WTC11 (cell line): Measurements from ENCODE around the gene CSE1L. TPM values are rescaled to one million over a fixed set of nuclear protein-coding genes. Genes with fewer than 3 reads are reported as not detected.

Experiments used
- ATAC-seq: fragments of 200-7000 bp; cut with Tn5 transposase; 2 replicates; pipeline ENCODE4 v1.10.0; 2021; ENCODE audit warnings: mild to moderate bottlenecking, moderate library complexity
- Bru-seq: library from RNA; stranded (reverse); fragments of 400-500 nt; gene quantifications from one replicate; lab custom pipeline; 2021; lab: Mats Ljungman, UMichigan
- CTCF ChIA-PET: fragments of 300-600 bp; sonication (Branson Sonifier 250); formaldehyde crosslinking; loops from one replicate; lab custom pipeline; 2021; ENCODE audit warnings: antibody characterized with exemption; lab: Charles Lee
- POLR2A ChIA-PET: fragments of 350-600 bp; sonication (Branson Sonifier 250); formaldehyde crosslinking; loops from one replicate; lab custom pipeline; 2021; ENCODE audit warnings: antibody characterized with exemption; lab: Charles Lee
- DNase-seq: peaks from one replicate; pipeline ENCODE4 v3.0.0; 2021; ENCODE audit warnings: low spot score
- H3K27ac Mint-ChIP-seq: 2 replicates; pipeline ENCODE4 v1.8.0; 2021; ENCODE audit warnings: mixed read lengths
- H3K27me3 Mint-ChIP-seq: 2 replicates; pipeline ENCODE4 v1.8.0; 2021; ENCODE audit warnings: low read depth, mild to moderate bottlenecking, moderate library complexity, mixed read lengths
- H3K36me3 Mint-ChIP-seq: 2 replicates; pipeline ENCODE4 v1.8.0; 2021; ENCODE audit warnings: mixed read lengths
- H3K4me1 Mint-ChIP-seq: 2 replicates; pipeline ENCODE4 v1.8.0; 2022; ENCODE audit warnings: mixed read lengths
- H3K4me3 Mint-ChIP-seq: 2 replicates; pipeline ENCODE4 v1.8.0; 2021; ENCODE audit warnings: mild to moderate bottlenecking, moderate library complexity, mixed read lengths
- H3K9me3 Mint-ChIP-seq: 2 replicates; pipeline ENCODE4 v1.8.0; 2021; ENCODE audit warnings: mixed read lengths
- HMGA2 ChIP-seq: fragments of 250-450 bp; sonication (Bioruptor Pico); IDR thresholded peaks from 2 replicates; pipeline ENCODE4 v1.4.0; 2021; ENCODE audit warnings: mild to moderate bottlenecking, moderate library complexity
- IRF2 ChIP-seq: sonication (generic); formaldehyde crosslinking; IDR thresholded peaks from 2 replicates; pipeline ENCODE4 v1.8.0; 2022; ENCODE audit warnings: low read depth, missing genetic modification reagents, borderline replicate concordance
- KAT7 ChIP-seq: sonication (generic); formaldehyde crosslinking; IDR thresholded peaks from 2 replicates; pipeline ENCODE4 v1.8.1; 2023; ENCODE audit warnings: missing genetic modification reagents, mild to moderate bottlenecking, borderline replicate concordance
- MYBL2 ChIP-seq: sonication (generic); formaldehyde crosslinking; IDR thresholded peaks from 2 replicates; pipeline ENCODE4 v1.8.1; 2023; ENCODE audit warnings: mild to moderate bottlenecking, moderate library complexity, missing genetic modification reagents
- NR2C2 ChIP-seq: sonication (generic); formaldehyde crosslinking; IDR thresholded peaks from 2 replicates; pipeline ENCODE4 v1.8.0; 2022; ENCODE audit warnings: mild to moderate bottlenecking, missing genetic modification reagents
- NR3C1 ChIP-seq: sonication (generic); formaldehyde crosslinking; conservative IDR thresholded peaks from 2 replicates; pipeline ENCODE4 v1.8.1; 2023; ENCODE audit warnings: low read depth, mild to moderate bottlenecking, missing genetic modification reagents
- OVOL2 ChIP-seq: fragments of 250-450 bp; sonication (Bioruptor Pico); IDR thresholded peaks from 2 replicates; pipeline ENCODE4 v1.9.0; 2021; ENCODE audit warnings: mild to moderate bottlenecking, borderline replicate concordance
- PRRX2 ChIP-seq: fragments of 250-450 bp; sonication (Bioruptor Pico); IDR thresholded peaks from 2 replicates; pipeline ENCODE4 v1.8.0; 2021; ENCODE audit warnings: mild to moderate bottlenecking
- SP1 ChIP-seq: sonication (generic); formaldehyde crosslinking; conservative IDR thresholded peaks from 2 replicates; pipeline ENCODE4 v1.8.1; 2022; ENCODE audit warnings: missing genetic modification reagents
- TEAD1 ChIP-seq: sonication (generic); formaldehyde crosslinking; IDR thresholded peaks from 2 replicates; pipeline ENCODE4 v1.8.0; 2022; ENCODE audit warnings: mild to moderate bottlenecking, missing genetic modification reagents
- ZNF416 ChIP-seq: fragments of 250-450 bp; sonication (Bioruptor Pico); IDR thresholded peaks from 2 replicates; pipeline ENCODE4 v1.9.0; 2021; ENCODE audit warnings: mild to moderate bottlenecking, inconsistent platforms
- long read RNA-seq, 3 experiments: library from RNA in 1 of 3; library from capped mRNA in 1 of 3; library from polyadenylated mRNA in 1 of 3; unstranded in 2 of 3; stranded (forward) in 1 of 3; transcript quantifications; one replicate each; pipeline ENCODE4 v2.0.0, GENCODE V29; 2021
- total RNA-seq: library from RNA; stranded (reverse); gene quantifications from 3 replicates; pipeline ENCODE4 v1.2.3, GENCODE V29; 2021
- TF ChIP-seq, protein P1 (sequence below): sonication (generic); formaldehyde crosslinking; IDR thresholded peaks from 2 replicates; pipeline ENCODE4 v1.8.1; 2022; ENCODE audit warnings: low read depth, mild to moderate bottlenecking, moderate library complexity, missing genetic modification reagents, borderline replicate concordance
- TF ChIP-seq, protein P2 (sequence below): sonication (generic); formaldehyde crosslinking; IDR thresholded peaks from 2 replicates; pipeline ENCODE4 v1.8.0; 2023; ENCODE audit warnings: mild to moderate bottlenecking, missing genetic modification reagents
- TF ChIP-seq, protein P3 (sequence below): sonication (generic); formaldehyde crosslinking; IDR thresholded peaks from 2 replicates; pipeline ENCODE4 v1.8.0; 2022; ENCODE audit warnings: mild to moderate bottlenecking, missing genetic modification reagents
- TF ChIP-seq, protein P4 (sequence below): sonication (generic); formaldehyde crosslinking; IDR thresholded peaks from 2 replicates; pipeline ENCODE4 v1.8.0; 2022; ENCODE audit warnings: mild to moderate bottlenecking, missing genetic modification reagents
- TF ChIP-seq, protein P5 (sequence below): fragments of 250-450 bp; sonication (Bioruptor Pico); IDR thresholded peaks from 2 replicates; pipeline ENCODE4 v1.9.0; 2021; ENCODE audit warnings: mild to moderate bottlenecking, borderline replicate concordance
- TF ChIP-seq, protein P6 (sequence below): fragments of 250-450 bp; sonication (Bioruptor Pico); IDR thresholded peaks from 2 replicates; pipeline ENCODE4 v1.9.0; 2021; ENCODE audit warnings: mild to moderate bottlenecking

The CSE1L gene, protein sequence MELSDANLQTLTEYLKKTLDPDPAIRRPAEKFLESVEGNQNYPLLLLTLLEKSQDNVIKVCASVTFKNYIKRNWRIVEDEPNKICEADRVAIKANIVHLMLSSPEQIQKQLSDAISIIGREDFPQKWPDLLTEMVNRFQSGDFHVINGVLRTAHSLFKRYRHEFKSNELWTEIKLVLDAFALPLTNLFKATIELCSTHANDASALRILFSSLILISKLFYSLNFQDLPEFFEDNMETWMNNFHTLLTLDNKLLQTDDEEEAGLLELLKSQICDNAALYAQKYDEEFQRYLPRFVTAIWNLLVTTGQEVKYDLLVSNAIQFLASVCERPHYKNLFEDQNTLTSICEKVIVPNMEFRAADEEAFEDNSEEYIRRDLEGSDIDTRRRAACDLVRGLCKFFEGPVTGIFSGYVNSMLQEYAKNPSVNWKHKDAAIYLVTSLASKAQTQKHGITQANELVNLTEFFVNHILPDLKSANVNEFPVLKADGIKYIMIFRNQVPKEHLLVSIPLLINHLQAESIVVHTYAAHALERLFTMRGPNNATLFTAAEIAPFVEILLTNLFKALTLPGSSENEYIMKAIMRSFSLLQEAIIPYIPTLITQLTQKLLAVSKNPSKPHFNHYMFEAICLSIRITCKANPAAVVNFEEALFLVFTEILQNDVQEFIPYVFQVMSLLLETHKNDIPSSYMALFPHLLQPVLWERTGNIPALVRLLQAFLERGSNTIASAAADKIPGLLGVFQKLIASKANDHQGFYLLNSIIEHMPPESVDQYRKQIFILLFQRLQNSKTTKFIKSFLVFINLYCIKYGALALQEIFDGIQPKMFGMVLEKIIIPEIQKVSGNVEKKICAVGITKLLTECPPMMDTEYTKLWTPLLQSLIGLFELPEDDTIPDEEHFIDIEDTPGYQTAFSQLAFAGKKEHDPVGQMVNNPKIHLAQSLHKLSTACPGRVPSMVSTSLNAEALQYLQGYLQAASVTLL
- total RNA-seq = 192 to 211 TPM (median 204 TPM) in 3 replicates
- percentile 94 among the genes with signal in this experiment for Bru-seq, nascent RNA
- long read RNA-seq, experiment 1, transcript CSE1L-201 (25 exons, 3,553 nt) = major isoform, 1,201 of 1,425 reads
- long read RNA-seq, experiment 1, partial matches to known transcripts = 128 of 1,425 reads
- long read RNA-seq, experiment 1, other reads (novel, unspliced or antisense) = 93 of 1,425 reads
- long read RNA-seq, experiment 2, transcript CSE1L-201 (25 exons, 3,553 nt) = major isoform, 199 of 436 reads
- long read RNA-seq, experiment 2, partial matches to known transcripts = 159 of 436 reads
- long read RNA-seq, experiment 2, other reads (novel, unspliced or antisense) = 78 of 436 reads
- long read RNA-seq, experiment 3, transcript CSE1L-201 (25 exons, 3,553 nt) = major isoform, 158 of 179 reads
- long read RNA-seq, experiment 3, partial matches to known transcripts = 8 of 179 reads
- long read RNA-seq, experiment 3, other reads (novel, unspliced or antisense) = 13 of 179 reads

DNA sequence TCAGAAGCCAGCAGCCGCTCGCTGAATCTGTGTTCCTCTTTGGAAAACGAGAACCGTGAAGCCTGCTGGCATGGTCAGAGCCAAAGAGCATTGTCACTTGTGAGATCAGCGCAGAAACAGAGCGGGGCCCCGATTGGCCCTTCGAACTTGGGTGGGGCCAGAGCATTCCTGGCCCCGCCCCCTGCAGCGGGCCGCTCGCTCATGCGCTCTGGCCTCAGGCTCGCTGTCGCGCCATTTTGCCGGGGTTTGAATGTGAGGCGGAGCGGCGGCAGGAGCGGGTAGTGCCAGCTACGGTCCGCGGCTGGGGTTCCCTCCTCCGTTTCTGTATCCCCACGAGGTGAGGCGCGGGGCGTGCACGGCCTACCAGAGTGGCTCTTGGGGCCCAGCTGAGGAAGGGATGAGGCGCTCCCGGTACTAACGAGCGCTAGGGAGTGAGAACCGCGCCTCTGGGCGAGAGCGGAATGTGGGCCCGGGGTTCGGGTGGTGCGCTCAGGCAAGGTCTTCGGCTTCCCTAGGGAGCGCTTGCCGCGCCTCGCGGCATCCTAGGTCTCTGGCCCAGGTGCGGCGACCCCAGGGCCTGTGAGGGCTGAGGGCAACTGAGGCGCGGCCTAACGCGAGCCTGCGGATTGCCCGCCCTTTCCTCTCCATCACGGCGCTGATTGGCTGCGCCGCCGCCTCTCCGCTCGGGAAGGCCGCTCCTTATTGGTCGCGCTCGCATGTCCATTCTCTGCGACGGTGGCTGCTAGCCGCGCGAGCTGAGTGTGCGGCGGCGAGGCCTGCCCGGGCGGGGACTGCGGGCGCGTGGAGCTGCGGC is at the start of gene CSE1L:
TSS of gene CSE1L (plus strand) at position 226 of the 814 bp plus-strand sequence. CDS start 12,152 bp downstream, outside the sequence.
- peak; percentile 90 for ATAC-seq
- POLR2A ChIA-PET = interaction anchor here (0.6 to 1.9 kb wide), 6 partner anchors 9 to 389 kb away, joined by 3 to 6 read pairs (median 4); partner anchors contain the start of gene DDX27
- CTCF ChIA-PET = interaction anchor here (0.6 to 1.9 kb wide), 2 partner anchors 18 to 389 kb away, joined by 3 to 5 read pairs; no protein-coding TSS in a partner anchor
- H3K27ac Mint-ChIP-seq = peak within 1 kb of the TSS; percentile 99
- DNase-seq = peak; percentile 92
- H3K4me3 Mint-ChIP-seq = peak within 1 kb of the TSS; percentile 97
- no peaks in the 10 kb centered on the region for H3K9me3 Mint-ChIP-seq
- H3K27me3 Mint-ChIP-seq = no peaks in the 10 kb centered on the region; the same call in 1 of the 2 replicates
- peaks cover 33% of the 10 kb centered on the region for H3K4me1 Mint-ChIP-seq
- H3K36me3 Mint-ChIP-seq = peaks cover 30% of the 10 kb centered on the region
- TF ChIP-seq SP1 (CRISPR knock-in tag) = peak; percentile 51; the same call in 1 of the 2 replicates
- peak; percentile 75; the same call in 1 of the 2 replicates for TF ChIP-seq MYBL2
- TF ChIP-seq, protein P1, sequence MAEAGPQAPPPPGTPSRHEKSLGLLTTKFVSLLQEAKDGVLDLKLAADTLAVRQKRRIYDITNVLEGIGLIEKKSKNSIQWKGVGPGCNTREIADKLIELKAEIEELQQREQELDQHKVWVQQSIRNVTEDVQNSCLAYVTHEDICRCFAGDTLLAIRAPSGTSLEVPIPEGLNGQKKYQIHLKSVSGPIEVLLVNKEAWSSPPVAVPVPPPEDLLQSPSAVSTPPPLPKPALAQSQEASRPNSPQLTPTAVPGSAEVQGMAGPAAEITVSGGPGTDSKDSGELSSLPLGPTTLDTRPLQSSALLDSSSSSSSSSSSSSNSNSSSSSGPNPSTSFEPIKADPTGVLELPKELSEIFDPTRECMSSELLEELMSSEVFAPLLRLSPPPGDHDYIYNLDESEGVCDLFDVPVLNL = peak; percentile 78; the same call in 1 of the 2 replicates
- TF ChIP-seq NR2C2 (CRISPR knock-in tag) = no peak
- TF ChIP-seq, protein P2, sequence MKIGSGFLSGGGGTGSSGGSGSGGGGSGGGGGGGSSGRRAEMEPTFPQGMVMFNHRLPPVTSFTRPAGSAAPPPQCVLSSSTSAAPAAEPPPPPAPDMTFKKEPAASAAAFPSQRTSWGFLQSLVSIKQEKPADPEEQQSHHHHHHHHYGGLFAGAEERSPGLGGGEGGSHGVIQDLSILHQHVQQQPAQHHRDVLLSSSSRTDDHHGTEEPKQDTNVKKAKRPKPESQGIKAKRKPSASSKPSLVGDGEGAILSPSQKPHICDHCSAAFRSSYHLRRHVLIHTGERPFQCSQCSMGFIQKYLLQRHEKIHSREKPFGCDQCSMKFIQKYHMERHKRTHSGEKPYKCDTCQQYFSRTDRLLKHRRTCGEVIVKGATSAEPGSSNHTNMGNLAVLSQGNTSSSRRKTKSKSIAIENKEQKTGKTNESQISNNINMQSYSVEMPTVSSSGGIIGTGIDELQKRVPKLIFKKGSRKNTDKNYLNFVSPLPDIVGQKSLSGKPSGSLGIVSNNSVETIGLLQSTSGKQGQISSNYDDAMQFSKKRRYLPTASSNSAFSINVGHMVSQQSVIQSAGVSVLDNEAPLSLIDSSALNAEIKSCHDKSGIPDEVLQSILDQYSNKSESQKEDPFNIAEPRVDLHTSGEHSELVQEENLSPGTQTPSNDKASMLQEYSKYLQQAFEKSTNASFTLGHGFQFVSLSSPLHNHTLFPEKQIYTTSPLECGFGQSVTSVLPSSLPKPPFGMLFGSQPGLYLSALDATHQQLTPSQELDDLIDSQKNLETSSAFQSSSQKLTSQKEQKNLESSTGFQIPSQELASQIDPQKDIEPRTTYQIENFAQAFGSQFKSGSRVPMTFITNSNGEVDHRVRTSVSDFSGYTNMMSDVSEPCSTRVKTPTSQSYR (CRISPR knock-in tag) = no peak
- TF ChIP-seq, protein P3, sequence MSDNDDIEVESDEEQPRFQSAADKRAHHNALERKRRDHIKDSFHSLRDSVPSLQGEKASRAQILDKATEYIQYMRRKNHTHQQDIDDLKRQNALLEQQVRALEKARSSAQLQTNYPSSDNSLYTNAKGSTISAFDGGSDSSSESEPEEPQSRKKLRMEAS (CRISPR knock-in tag) = peak; percentile 90
- TF ChIP-seq, protein P4, sequence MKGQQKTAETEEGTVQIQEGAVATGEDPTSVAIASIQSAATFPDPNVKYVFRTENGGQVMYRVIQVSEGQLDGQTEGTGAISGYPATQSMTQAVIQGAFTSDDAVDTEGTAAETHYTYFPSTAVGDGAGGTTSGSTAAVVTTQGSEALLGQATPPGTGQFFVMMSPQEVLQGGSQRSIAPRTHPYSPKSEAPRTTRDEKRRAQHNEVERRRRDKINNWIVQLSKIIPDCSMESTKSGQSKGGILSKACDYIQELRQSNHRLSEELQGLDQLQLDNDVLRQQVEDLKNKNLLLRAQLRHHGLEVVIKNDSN = no peak; the same call in 1 of the 2 replicates
- TF ChIP-seq, protein P5, sequence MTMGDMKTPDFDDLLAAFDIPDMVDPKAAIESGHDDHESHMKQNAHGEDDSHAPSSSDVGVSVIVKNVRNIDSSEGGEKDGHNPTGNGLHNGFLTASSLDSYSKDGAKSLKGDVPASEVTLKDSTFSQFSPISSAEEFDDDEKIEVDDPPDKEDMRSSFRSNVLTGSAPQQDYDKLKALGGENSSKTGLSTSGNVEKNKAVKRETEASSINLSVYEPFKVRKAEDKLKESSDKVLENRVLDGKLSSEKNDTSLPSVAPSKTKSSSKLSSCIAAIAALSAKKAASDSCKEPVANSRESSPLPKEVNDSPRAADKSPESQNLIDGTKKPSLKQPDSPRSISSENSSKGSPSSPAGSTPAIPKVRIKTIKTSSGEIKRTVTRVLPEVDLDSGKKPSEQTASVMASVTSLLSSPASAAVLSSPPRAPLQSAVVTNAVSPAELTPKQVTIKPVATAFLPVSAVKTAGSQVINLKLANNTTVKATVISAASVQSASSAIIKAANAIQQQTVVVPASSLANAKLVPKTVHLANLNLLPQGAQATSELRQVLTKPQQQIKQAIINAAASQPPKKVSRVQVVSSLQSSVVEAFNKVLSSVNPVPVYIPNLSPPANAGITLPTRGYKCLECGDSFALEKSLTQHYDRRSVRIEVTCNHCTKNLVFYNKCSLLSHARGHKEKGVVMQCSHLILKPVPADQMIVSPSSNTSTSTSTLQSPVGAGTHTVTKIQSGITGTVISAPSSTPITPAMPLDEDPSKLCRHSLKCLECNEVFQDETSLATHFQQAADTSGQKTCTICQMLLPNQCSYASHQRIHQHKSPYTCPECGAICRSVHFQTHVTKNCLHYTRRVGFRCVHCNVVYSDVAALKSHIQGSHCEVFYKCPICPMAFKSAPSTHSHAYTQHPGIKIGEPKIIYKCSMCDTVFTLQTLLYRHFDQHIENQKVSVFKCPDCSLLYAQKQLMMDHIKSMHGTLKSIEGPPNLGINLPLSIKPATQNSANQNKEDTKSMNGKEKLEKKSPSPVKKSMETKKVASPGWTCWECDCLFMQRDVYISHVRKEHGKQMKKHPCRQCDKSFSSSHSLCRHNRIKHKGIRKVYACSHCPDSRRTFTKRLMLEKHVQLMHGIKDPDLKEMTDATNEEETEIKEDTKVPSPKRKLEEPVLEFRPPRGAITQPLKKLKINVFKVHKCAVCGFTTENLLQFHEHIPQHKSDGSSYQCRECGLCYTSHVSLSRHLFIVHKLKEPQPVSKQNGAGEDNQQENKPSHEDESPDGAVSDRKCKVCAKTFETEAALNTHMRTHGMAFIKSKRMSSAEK (CRISPR knock-in tag) = no peak
- TF ChIP-seq ZNF416 (CRISPR knock-in tag) = peak; percentile 89
- TF ChIP-seq KAT7 (CRISPR knock-in tag) = no peak; the same call in 1 of the 2 replicates
- TF ChIP-seq OVOL2 (CRISPR knock-in tag) = no peak
- peak; percentile 66; the same call in 1 of the 2 replicates for TF ChIP-seq TEAD1 (CRISPR knock-in tag)
- TF ChIP-seq, protein P6, sequence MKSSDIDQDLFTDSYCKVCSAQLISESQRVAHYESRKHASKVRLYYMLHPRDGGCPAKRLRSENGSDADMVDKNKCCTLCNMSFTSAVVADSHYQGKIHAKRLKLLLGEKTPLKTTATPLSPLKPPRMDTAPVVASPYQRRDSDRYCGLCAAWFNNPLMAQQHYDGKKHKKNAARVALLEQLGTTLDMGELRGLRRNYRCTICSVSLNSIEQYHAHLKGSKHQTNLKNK (CRISPR knock-in tag) = no peak; the same call in 1 of the 2 replicates
- 0 out of 2 replicates have a peak, but pooled peaks have one; percentile 75 for TF ChIP-seq IRF2 (CRISPR knock-in tag)
- TF ChIP-seq PRRX2 (CRISPR knock-in tag) = no peak
- TF ChIP-seq NR3C1 (CRISPR knock-in tag) = no peak
- 0 out of 2 replicates have a peak, but pooled peaks have one; percentile 14 for TF ChIP-seq HMGA2 (CRISPR knock-in tag)
